ENCODE measurements around the gene STXBP5.

- no peak for TF ChIP-seq CTCF (IDR thresholded peaks at IDR 0.05)
- no peak for TF ChIP-seq EP300 (IDR thresholded peaks at IDR 0.05)
These were observed 42.8 kb upstream of the STXBP5 start for GRCh38 chr6:147161253-147161973.
